Esophagus mucosa (tissue), 1 donor: ENCODE results near the gene DNAJC15. TPM values are rescaled to one million over a fixed set of nuclear protein-coding genes. Genes with fewer than 3 reads are reported as not detected.

ENCODE experiments used
- ATAC-seq: fragments of 200-7000 bp; cut with Tn5 transposase; one replicate; pipeline ENCODE4 v1.9.1; 2020
- total RNA-seq: library from RNA; stranded (reverse); gene quantifications from one replicate; pipeline ENCODE4 v1.2.4, GENCODE V29; 2023
- donor health status: DM: yes; HTN: yes; CAD: no.

Gene DNAJC15
- total RNA-seq = 4.9 TPM

DNA sequence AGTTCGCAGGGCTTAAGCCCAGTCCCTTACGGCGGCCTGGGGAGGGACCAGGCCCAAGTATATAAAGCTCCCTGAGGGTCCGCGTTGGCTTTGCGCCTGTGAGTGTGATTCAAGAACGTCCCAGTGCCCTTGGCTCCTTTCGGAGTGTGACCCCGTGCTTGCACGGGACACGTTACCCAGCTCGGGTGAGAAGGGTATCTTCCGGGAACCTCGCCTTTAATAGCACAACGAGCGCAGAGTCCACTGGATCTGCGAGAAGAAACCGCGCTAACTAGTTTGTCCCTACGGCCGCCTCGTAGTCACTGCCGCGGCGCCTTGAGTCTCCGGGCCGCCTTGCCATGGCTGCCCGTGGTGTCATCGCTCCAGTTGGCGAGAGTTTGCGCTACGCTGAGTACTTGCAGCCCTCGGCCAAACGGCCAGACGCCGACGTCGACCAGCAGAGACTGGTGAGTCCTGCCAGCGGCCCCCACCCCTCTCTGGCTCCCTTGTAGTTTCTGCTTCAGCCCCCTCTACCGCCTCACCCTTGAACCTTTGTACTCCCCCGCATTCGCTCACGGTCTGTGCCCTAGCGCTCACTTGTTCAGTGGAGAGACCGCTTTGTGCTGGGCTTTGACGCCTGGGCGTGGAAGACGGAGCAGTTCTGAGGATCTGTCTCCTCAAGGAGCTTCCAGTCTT lies at the start of gene DNAJC15:
DNAJC15 (plus strand) TSS at position 298 of the 675 bp plus-strand sequence; CDS start at position 339, 41 bp downstream.
- peak; percentile 88 for ATAC-seq

DNA sequence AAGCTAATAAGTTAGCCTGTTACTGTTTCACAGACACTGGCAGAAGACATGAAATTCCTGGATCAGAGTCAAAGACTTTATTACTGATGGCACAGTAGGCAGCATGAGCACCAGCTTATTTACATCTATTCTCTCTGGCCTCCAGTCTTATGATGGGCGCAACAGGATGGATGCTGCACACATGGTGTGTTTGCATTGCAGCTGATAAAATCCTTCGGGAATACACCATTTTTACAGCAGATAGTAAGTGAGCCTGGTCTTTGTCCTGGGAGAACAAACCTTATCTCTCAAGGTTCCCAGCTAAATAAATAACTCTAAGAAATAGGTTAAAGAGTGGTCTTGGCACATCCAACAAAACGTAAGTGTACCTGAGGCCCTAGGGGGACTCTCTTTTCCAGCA lies 47.3 kb upstream of the DNAJC15 start:
- ATAC-seq = no peak

DNA sequence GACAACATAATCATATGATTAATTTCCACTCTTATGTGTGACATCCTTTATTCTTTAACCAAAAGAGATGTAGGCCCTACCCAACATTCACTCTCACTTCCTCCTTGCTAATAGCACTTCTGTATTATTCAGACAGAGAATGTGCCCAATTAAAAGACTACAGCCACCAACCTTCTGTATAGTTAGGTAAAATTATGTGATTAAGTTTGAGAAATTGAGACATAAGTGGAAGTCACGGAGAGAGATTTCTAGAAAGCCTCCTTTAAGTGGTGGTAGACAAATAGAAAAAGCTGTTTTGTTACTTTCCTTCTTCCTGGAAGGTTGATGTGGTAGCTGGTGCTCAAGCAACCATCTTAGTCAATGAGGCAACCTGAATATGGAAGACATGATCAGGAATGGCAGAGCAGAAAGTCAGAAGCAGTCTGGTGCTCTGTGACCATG lies 46.1 kb upstream of the DNAJC15 start:
- no peak for ATAC-seq

- ATAC-seq = no peak
Observed at GRCh38 chr13:42981317-42981716, 42.1 kb upstream of the DNAJC15 start.

- ATAC-seq = no peak
Observed at GRCh38 chr13:42981853-42982252, 41.5 kb upstream of the DNAJC15 start.

DNA sequence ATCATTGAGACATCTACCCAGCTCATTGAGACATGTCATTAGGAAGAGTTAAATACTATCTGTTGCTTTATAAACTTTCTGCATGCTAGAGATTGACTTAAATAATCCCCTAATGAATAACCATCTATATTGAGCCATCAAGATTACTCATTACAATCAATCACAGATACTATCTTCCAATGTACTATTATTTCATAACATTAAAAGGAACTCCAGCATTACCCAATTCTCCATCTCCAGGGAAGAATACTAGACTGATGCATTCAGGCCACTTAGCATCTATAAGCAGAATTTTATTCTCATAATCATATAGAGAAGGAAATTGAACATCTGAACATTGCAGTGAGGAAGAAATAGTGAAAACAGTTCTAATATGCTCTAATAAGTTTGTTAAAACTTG lies 39.4 kb upstream of the DNAJC15 start:
- ATAC-seq = no peak

DNA sequence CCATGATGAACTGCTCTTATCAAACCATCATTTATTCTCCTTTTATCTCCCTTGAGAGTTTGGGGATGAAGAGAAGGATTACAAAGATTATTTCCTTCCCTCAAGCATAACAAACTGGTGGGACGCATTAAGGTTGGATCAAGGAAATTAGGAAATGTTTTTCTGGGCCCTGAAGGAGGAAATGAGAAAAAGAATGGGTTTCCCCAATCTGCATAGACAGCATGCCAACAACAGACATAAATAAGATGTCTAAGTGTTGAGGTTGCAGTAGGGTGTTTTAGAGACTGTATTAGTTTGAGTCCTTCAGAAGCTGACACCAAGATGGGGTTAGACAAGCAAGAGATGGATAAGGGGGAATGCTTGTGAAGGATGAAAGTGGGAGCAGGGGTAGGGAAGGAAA lies 38.7 kb upstream of the DNAJC15 start:
- ATAC-seq = no peak

DNA sequence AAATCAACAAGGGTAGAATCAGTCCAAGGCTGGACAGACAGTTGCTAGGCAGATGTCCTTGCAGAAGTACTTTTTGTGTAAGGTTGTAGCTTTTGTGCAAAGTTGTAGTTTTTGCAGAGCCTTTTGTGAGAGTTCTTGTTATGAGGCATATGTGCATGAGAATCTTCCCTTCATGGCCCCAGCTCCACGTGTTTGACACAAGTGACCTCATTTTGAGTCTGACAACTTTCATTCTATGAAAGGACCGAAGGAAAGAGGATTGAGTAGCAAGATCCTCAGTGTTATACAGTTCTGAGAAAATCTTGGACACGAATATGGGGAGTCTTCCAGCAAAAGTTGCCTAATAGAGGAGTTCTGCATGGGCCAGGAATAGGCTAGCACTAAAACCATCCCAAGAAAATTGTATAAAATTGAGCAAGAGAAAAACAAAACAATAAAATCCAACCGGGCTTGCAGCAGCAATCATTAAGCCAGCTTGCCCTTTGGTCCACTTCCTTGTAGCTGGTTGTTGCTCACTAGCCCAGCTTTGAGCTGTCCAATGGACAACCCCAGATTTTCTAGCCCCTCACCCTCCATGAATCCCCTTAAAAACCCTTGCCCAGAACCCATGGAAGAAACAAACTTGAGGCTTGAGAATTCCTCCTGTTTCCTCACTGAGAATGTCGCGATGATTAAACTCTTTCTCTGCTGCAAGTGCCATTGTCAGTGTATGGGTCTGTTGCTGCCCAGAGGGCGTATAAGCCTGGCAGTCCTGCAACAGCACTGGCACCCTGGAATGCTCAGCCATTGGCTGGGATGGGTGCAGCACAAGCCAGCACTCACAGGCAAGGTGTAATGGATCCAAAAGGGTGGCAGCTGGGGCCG lies 37.8 kb upstream of the DNAJC15 start:
- peak; percentile 68 for ATAC-seq

GRCh38 chr13:42986176-42986574 lies 37.2 kb upstream of the DNAJC15 start:
- no peak for ATAC-seq

- ATAC-seq = no peak
Observed at GRCh38 chr13:42990291-42991232, 32.8 kb upstream of the DNAJC15 start.

DNA sequence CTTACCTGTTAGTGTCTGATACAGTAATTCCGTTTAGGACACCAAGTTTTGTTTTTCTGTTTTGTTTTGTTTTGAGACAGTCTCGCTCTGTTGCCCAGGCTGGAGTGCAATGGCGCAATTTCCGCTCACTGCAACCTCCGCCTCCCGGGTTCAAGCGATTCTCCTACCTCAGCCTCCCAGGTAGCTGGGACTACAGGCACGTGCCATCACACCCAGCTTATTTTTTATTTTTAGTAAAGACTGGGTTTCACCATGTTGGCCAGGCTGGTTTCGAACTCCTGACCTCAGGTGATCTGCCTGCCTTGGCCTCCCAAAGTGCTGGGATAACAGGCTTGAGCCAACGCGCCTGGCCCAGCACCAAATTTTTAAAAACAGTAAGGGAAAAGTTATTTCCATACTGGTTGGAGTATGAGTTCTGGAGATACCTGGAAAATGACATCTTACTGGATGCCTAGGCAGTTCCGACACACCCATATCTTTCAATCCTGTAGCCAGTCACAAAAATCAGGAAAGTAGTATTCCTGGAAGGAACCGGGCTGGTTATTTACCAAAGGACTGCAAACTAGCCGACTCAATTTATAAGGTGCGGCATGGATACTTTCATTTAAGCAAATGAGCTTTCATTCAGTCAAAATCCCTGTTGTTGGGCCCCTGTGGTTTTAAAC lies 32.0 kb upstream of the DNAJC15 start:
- ATAC-seq = peak; percentile 5

DNA sequence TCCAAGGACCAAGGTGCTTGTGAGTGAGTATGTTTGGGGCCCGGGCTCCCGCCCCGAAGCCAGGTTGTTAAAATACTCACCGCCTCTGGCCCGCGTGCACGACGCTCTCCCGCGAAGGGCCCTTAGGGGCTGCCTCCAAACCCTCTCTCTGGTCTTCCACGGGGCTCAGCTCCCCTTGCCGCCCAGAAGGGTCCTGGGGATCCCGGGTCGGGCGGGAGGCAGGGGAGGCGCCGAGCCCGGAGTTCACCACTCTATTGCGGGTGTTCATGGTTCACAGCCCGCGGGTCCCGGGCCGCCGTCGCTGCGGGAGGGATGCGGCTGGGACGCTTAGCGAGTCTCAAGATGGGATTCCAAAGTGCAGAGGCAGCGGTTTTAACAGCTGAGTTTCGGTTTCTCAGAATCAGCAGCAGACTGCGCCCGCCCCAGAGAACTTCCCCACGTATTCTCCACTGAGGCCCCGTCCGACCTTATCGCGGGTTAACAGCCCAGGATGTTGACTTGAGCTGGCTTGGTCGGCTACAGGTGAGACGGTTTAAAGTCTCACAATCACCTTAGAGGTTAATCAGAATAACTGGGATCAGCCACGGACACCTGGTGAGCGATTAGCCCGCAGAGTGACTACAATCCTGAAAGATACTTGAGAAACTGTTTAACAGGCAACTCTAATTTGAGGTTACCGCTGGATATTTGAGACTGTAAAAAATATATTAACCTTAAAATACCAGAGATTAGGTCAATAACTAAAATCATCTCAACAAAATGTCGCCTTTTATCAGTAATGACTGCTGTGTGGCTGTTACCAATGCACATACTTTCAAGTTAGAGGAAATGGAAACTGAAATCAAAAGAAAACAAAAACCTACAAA lies 31.3 kb upstream of the DNAJC15 start, which contains the start of gene EPSTI1:
EPSTI1 (minus strand) TSS at position 344 of the 866 bp plus-strand sequence; CDS start at position 268, 76 bp downstream.
- peak; percentile 69 for ATAC-seq

DNA sequence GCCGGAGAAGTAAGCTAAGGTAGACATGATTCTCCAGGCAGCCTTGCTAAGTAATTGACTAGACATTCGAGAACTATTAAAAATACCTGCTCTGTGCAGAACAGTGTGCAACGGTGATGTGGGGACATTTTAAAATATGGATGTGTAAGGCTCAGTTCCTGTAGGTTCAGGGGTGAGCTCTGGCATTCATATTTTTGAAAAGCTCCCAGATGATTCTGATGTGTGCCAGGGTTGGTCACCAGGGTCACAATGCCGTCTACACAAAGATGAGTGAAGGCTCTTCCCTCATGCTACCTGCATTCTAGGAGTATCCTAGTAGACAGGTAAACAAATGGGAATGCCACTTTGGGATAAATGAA lies 30.6 kb upstream of the DNAJC15 start:
- ATAC-seq = peak; percentile 4

- ATAC-seq = no peak
Observed at GRCh38 chr13:42994878-42995277, 28.5 kb upstream of the DNAJC15 start.

DNA sequence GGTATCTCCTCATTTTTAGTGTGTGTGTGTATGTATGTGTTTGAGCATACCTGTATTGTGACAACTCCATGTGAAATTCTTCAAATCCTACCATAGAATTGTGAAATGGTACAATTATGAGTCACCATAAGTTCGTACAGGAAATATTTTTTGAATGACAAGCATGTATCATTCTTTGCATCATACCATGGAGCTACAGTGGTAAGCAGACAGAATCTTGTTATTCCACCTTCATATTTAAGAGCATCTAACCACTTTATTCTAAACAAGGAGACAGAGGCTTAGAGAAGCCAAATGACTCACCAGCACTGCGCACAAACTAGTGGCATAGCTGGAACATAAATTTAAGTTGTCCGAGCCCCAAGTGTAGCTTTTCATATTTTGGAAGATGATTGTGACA lies 26.8 kb upstream of the DNAJC15 start:
- ATAC-seq = peak; percentile 81

- ATAC-seq = no peak
Observed at GRCh38 chr13:42997381-42997780, 26.0 kb upstream of the DNAJC15 start.

GRCh38 chr13:42999491-42999890 lies 23.9 kb upstream of the DNAJC15 start:
- ATAC-seq = no peak

- no peak for ATAC-seq
Observed at GRCh38 chr13:43000676-43001075, 22.7 kb upstream of the DNAJC15 start.

GRCh38 chr13:43002021-43002420 lies 21.4 kb upstream of the DNAJC15 start:
- ATAC-seq = no peak

DNA sequence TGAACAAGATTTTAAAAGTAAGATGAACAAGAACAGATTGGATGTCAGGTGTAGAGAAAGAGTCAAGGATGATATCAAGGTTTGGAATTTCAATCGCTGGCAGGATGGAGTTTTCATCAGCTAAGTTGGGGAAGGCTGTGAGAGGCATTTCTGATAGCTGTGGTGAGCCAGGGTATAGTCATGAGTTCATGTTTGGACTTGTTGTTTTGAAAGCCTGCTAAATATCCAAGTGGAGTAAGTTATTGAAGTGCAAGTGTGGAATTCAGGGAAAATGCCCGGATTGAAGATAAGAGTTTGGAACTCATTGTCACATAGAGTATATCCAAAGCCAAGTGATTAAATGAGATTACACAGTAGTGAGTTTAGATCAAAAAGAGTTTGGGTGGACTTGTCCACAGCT lies 20.4 kb upstream of the DNAJC15 start:
- ATAC-seq = peak; percentile 56

GRCh38 chr13:43003729-43004128 lies 19.7 kb upstream of the DNAJC15 start:
- ATAC-seq = no peak
